G401 (cell line): ENCODE measurements around the gene DCAF11. TPM values are rescaled to one million over a fixed set of nuclear protein-coding genes. Genes with fewer than 3 reads are reported as not detected.

ENCODE experiments used
- DNase-seq: peaks from one replicate; pipeline ENCODE4 v3.0.0-alpha.2; 2015; ENCODE audit warnings: low spot score
- in situ Hi-C: cut with HindIII; loops from 2 replicates; pipeline ENCODE4 v1.10.0; 2016; ENCODE audit warnings: low sequenced_read_pairs, mixed read lengths
- total RNA-seq: library from RNA; depleted of rRNA; stranded (reverse); fragments of >200 nt; shearing (Covaris generic); gene quantifications from 2 replicates; pipeline ENCODE4 v1.2.3, GENCODE V29; 2014; rRNA removed

Gene DCAF11
- total RNA-seq, 1 experiment from 2014 or later, result 125 TPM

- in situ Hi-C loops, result no loop called here
- peak; percentile 43 for DNase-seq
Observed at GRCh38 chr14:24172871-24173281, 58.3 kb downstream of the DCAF11 start.

Other genes with a start within 250 kb of the DCAF11 start
- 46.2 and 62.7 TPM in 2 replicates for gene DHRS4, start 161.0 kb upstream of the DCAF11 start, total RNA-seq
- gene DHRS4L2, start 125.8 kb upstream of the DCAF11 start, total RNA-seq, result 17.3 and 28.1 TPM in 2 replicates
- gene CARMIL3, start 62.8 kb upstream of the DCAF11 start, total RNA-seq, result 0.74 and 1.6 TPM in 2 replicates
- not detected in 2 replicates for gene CPNE6, start 43.2 kb upstream of the DCAF11 start, total RNA-seq
- gene PCK2, start 20.5 kb upstream of the DCAF11 start, total RNA-seq, result 64.7 and 86.2 TPM in 2 replicates
- 1.3 and 2.8 TPM in 2 replicates for gene NRL, start 172 bp downstream of the DCAF11 start, total RNA-seq
- gene FITM1, start 15.9 kb downstream of the DCAF11 start, total RNA-seq, result 0.88 TPM in 1 of 2 replicates, not detected in the other
- gene PSME1, start 21.4 kb downstream of the DCAF11 start, total RNA-seq, result 57.9 and 58.0 TPM in 2 replicates
- gene EMC9, start 26.8 kb downstream of the DCAF11 start, total RNA-seq, result 33.6 and 45.0 TPM in 2 replicates
- gene PSME2, start 31.8 kb downstream of the DCAF11 start, total RNA-seq, result 162 and 168 TPM in 2 replicates
- gene RNF31, start 32.7 kb downstream of the DCAF11 start, total RNA-seq, result 51.9 and 89.7 TPM in 2 replicates
- gene IRF9, start 46.5 kb downstream of the DCAF11 start, total RNA-seq, result 8.3 and 14.1 TPM in 2 replicates
- gene REC8, start 57.3 kb downstream of the DCAF11 start, total RNA-seq, result 0.31 TPM in 1 of 2 replicates, not detected in the other
- gene IPO4, start 74.0 kb downstream of the DCAF11 start, total RNA-seq, result 79.5 and 80.4 TPM in 2 replicates
- gene TM9SF1, start 80.7 kb downstream of the DCAF11 start, total RNA-seq, result 26.6 and 50.0 TPM in 2 replicates
- not detected in 2 replicates for gene TSSK4, start 90.9 kb downstream of the DCAF11 start, total RNA-seq
- gene CHMP4A, start 98.7 kb downstream of the DCAF11 start, total RNA-seq, result 30.8 and 40.4 TPM in 2 replicates
- gene MDP1, start 101.3 kb downstream of the DCAF11 start, total RNA-seq, result 16.6 and 16.9 TPM in 2 replicates
- 168 and 186 TPM in 2 replicates for gene NEDD8, start 117.6 kb downstream of the DCAF11 start, total RNA-seq
- 116 and 132 TPM in 2 replicates for gene GMPR2, start 118.2 kb downstream of the DCAF11 start, total RNA-seq
- gene TINF2, start 127.8 kb downstream of the DCAF11 start, total RNA-seq, result 38.1 and 63.0 TPM in 2 replicates
- gene TGM1, start 148.4 kb downstream of the DCAF11 start, total RNA-seq, result 0.10 TPM in 1 of 2 replicates, not detected in the other
- 19.0 and 23.6 TPM in 2 replicates for gene RABGGTA, start 156.8 kb downstream of the DCAF11 start, total RNA-seq
- 3.8 and 11.4 TPM in 2 replicates for gene DHRS1, start 185.0 kb downstream of the DCAF11 start, total RNA-seq
- 28.7 and 28.9 TPM in 2 replicates for gene NOP9, start 185.1 kb downstream of the DCAF11 start, total RNA-seq
- gene CIDEB, start 193.2 kb downstream of the DCAF11 start, total RNA-seq, result 1.7 TPM in 1 of 2 replicates, not detected in the other
- gene LTB4R2, start 195.4 kb downstream of the DCAF11 start, total RNA-seq, result 1.8 and 5.4 TPM in 2 replicates
- 1.6 and 5.7 TPM in 2 replicates for gene LTB4R, start 196.7 kb downstream of the DCAF11 start, total RNA-seq
- gene ADCY4, start 220.3 kb downstream of the DCAF11 start, total RNA-seq, result not detected in 2 replicates
- gene RIPK3, start 225.2 kb downstream of the DCAF11 start, total RNA-seq, result not detected in 2 replicates